Body of pancreas (tissue), 4 donors: ENCODE data around the gene ACER3. TPM values are rescaled to one million over a fixed set of nuclear protein-coding genes. Genes with fewer than 3 reads are reported as not detected.
"Not testable (repeated sequence)": the region's sequence is repeated elsewhere in the genome, so short reads cannot be mapped to it uniquely, and the experiment has no call there.

Experiments
- ATAC-seq: fragments of 150-250 bp; one replicate; pipeline ENCODE4 v1.9.1; 2016
- DNase-seq, 4 donors: peaks; one replicate each; pipeline ENCODE4 v3.0.0-alpha.2; 2019
- H3K27ac ChIP-seq, 4 donors: fragments of 200-600 bp; sonication (generic); 1 replicate in 3 of 4; 2 replicates in 1 of 4; pipeline versions ENCODE4 v1.5.1 to v1.6.1; 2016 to 2019; ENCODE audit warnings: mild to moderate bottlenecking in 1 of 4, mixed read lengths in 1 of 4, moderate library complexity in 1 of 4
- H3K27me3 ChIP-seq, 2 donors: fragments of 200-600 bp; sonication (generic); one replicate each; pipeline ENCODE4 v1.6.0; 2016; ENCODE audit warnings: mild to moderate bottlenecking in 1 of 2
- H3K36me3 ChIP-seq, 2 donors: fragments of 200-600 bp; sonication (generic); replicated peaks in 1 of 2; 2 replicates each; pipeline ENCODE4 v1.5.1; 2016; ENCODE audit warnings: low read depth in 2 of 2; ENCODE audit not compliant: insufficient read depth in 1 of 2
- H3K4me1 ChIP-seq: fragments of 200-600 bp; sonication (generic); one replicate; pipeline ENCODE4 v1.6.0; 2016
- H3K4me3 ChIP-seq, 2 donors: fragments of 200-600 bp; sonication (generic); 1 replicate in 1 of 2; 2 replicates in 1 of 2; pipeline ENCODE4 v1.5.1; 2016 to 2019
- H3K9me3 ChIP-seq, 3 donors: fragments of 200-600 bp; sonication (generic); 1 replicate in 2 of 3; 2 replicates in 1 of 3; pipeline ENCODE4 v1.5.1; 2016
- POLR2A ChIP-seq, 3 donors: fragments of 450-650 bp; IDR thresholded peaks; one replicate each; pipeline ENCODE4 v1.6.1; 2016; ENCODE audit warnings: antibody characterized with exemption in 3 of 3, mild to moderate bottlenecking in 2 of 3
- WGBS, 2 donors: methylation state at CpG; one replicate each; pipeline ENCODE4 v1.1.5; 2017; 5-methylcytosine and 5-hydroxymethylcytosine counted together
- intact Hi-C: fragments of 100-400 bp; cut with DNase I; formaldehyde crosslinking; loops from one replicate; pipeline ENCODE4 v1.15.1; 2023
- total RNA-seq, 2 donors: library from RNA; depleted of rRNA; stranded (reverse); fragments of >200 nt; gene quantifications; one replicate each; pipeline ENCODE4 v1.1.0, GENCODE V29; 2016
- TF ChIP-seq, protein P1 (sequence below), 7 experiments: fragments of 450-650 bp in 4 of 7; fragments of 200-600 bp in 3 of 7; sonication (generic) in 3 of 7; IDR thresholded peaks; one replicate each; pipeline ENCODE4 v1.5.1; 2016 to 2019; ENCODE audit warnings: antibody characterized with exemption in 7 of 7

The ACER3 gene
- total RNA-seq, 2 donors from 2014 or later: 4.6 to 5.2 TPM

DNA sequence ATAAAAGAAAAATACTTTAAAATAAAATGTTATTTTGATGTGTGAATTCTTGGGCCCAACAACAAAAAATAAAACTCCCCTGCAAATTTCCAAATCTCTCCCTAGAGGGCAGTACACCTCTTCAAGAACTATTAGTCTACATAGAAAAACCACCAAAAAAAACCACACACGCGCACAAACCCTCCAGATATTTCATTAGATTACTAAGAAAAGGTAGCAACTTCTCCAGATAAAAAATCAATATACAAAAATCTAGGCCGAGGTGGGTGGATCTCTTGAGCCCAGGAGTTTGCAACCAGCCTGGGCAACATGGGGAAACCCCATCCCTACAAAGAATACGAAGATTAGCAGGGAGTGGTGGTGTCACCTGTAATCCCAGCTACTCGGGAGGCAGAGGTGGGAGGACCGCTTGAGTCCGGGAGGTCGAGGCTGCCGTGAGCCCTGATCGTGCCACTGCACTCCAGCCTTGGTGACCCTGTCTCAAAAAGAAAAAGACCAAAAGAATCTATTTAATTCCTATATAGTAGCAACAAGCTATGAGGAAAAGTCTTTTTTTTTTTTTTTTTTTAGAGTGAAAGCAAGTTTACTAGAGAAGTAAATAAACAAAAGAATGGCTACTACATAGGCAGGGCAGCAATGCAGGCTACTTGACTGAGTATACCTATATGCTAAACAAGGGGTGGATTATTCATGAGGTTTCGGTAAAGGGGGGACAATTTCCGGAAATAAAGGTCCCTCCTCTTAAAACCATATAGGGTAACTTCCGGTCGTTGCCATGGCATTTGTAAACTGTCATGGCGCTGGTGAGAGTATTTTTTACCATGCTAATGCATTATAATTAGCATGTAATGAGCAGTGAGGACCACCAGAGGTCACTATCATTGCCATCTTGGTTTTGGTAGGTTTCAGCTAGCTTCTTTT lies 186.5 kb downstream of the ACER3 start:
- H3K9me3 ChIP-seq: no peaks in the 10 kb centered on the region
- peak; percentile 89 for ATAC-seq
- intact Hi-C loops: loop anchor here (10.0 kb wide), 1 partner anchor 312 kb away; no protein-coding TSS in a partner anchor
- H3K36me3 ChIP-seq: no peaks in the 10 kb centered on the region
- 5 to 10% methylated on average over 15 of the region's 15 CpGs for WGBS, 2 donors
- H3K27ac ChIP-seq: peak overlapping the region in 3 of 4 donors; percentile 55 to 76 (median 62)
- H3K27me3 ChIP-seq: no peaks in the 10 kb centered on the region
- peaks cover 4% of the 10 kb centered on the region for H3K4me1 ChIP-seq
- peak; percentile 80 to 94 (median 88) for DNase-seq
- no peak overlapping the region for H3K4me3 ChIP-seq
- no peak for TF ChIP-seq POLR2A (IDR thresholded peaks at IDR 0.05)
- TF ChIP-seq, protein P1, sequence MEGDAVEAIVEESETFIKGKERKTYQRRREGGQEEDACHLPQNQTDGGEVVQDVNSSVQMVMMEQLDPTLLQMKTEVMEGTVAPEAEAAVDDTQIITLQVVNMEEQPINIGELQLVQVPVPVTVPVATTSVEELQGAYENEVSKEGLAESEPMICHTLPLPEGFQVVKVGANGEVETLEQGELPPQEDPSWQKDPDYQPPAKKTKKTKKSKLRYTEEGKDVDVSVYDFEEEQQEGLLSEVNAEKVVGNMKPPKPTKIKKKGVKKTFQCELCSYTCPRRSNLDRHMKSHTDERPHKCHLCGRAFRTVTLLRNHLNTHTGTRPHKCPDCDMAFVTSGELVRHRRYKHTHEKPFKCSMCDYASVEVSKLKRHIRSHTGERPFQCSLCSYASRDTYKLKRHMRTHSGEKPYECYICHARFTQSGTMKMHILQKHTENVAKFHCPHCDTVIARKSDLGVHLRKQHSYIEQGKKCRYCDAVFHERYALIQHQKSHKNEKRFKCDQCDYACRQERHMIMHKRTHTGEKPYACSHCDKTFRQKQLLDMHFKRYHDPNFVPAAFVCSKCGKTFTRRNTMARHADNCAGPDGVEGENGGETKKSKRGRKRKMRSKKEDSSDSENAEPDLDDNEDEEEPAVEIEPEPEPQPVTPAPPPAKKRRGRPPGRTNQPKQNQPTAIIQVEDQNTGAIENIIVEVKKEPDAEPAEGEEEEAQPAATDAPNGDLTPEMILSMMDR (IDR thresholded peaks at IDR 0.05): peak; percentile 32 to 95 (median 86)

DNA sequence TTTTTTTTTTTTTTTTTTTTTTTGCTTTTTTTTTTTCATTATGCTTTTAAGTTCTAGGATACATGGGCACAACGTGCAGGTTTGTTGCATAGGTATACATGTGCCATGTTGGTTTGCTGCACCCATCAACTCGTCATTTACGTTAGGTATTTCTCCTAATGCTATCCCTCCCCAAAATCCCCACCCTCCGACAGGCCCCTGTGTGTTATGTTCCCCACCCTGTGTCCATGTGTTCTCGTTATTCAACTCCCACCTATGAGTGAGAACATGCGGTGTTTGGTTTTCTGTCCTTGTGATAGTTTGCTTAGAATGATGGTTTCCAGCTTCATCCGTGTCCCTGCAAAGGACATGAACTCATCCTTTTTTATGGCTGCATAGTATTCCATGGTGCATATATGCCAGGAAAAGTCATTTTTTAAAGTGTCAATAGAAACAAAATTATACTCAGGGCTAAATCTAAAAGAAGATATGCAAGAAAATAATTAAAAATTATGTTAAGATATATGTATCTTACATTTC lies 187.3 kb downstream of the ACER3 start:
- H3K4me1 ChIP-seq, H3K27me3 ChIP-seq, H3K27ac ChIP-seq, H3K4me3 ChIP-seq, H3K36me3 ChIP-seq, ATAC-seq, H3K9me3 ChIP-seq, DNase-seq: not testable (repeated sequence)
- WGBS, 2 donors: 71 to 73% methylated on average over 7 of the region's 7 CpGs
- intact Hi-C loops: loop anchor here (10.0 kb wide), 1 partner anchor 313 kb away; no protein-coding TSS in a partner anchor

DNA sequence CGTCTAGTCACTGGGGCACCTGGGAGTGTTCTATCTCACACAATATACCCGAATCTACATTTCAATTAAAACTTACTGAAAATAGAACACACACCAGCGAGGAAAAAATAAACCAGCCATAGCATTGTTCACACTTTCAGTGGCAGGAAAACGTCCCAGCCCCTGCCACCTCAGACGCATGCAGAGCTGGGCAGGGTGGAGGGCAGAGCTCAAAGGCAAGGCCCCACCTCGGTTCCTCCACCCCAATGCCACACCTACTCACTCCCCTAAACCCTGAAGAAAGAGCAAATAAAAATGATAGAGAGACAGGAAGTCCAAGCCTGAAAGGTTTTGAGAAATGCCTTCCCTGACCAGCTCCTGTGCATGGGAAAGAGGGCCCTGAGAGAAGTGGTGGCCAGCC lies 188.3 kb downstream of the ACER3 start:
- Histone ChIP-seq H3K27me3 (no peaks in the 10 kb centered on the region), H3K4me3 (no peak overlapping the region), H3K9me3 (no peaks in the 10 kb centered on the region), H3K27ac (no peak overlapping the region), H3K36me3 (no peaks in the 10 kb centered on the region), H3K4me1 (peaks cover 4% of the 10 kb centered on the region)
- no peak for DNase-seq
- 81 to 82% methylated on average over 6 of the region's 6 CpGs for WGBS, 2 donors
- TF ChIP-seq POLR2A (IDR thresholded peaks at IDR 0.05): no peak
- TF ChIP-seq, protein P1 (IDR thresholded peaks at IDR 0.05): no peak
- no peak for ATAC-seq
- intact Hi-C loops: loop anchor here (10.0 kb wide), 1 partner anchor 314 kb away; no protein-coding TSS in a partner anchor

DNA sequence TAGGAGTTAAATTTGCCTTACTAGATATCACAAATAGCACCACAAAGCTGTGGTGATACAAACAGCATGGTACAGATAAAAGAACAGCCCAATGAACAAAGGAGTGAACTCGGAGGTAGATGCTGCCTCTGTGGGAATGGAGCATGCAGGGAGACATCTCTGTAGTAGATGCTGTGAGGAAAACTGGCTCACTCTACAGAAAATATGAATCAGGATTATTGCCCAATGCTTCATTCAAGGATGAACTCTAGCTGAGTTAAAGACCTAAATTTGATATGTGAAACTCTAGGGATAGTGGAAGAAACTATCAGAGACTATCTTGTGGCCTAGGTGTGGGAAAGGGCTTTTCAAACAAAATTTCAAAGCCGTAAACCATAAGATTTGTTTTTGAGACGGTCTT lies 190.8 kb downstream of the ACER3 start:
- no peak for ATAC-seq
- H3K27ac ChIP-seq: no peak overlapping the region
- H3K4me3 ChIP-seq: no peak overlapping the region
- WGBS, 2 donors: 82 to 90% methylated on average over 3 of the region's 3 CpGs
- peaks cover 4% of the 10 kb centered on the region for H3K4me1 ChIP-seq
- peaks cover 0 to 7% (median 0%) of the 10 kb centered on the region in 3 donors for H3K9me3 ChIP-seq
- H3K27me3 ChIP-seq: no peaks in the 10 kb centered on the region
- DNase-seq: no peak
- intact Hi-C loops: loop anchor here (5.0 kb wide), 1 partner anchor 36 kb away; no protein-coding TSS in a partner anchor
- TF ChIP-seq POLR2A (IDR thresholded peaks at IDR 0.05): no peak
- TF ChIP-seq, protein P1 (IDR thresholded peaks at IDR 0.05): no peak
- H3K36me3 ChIP-seq: no peaks in the 10 kb centered on the region

DNA sequence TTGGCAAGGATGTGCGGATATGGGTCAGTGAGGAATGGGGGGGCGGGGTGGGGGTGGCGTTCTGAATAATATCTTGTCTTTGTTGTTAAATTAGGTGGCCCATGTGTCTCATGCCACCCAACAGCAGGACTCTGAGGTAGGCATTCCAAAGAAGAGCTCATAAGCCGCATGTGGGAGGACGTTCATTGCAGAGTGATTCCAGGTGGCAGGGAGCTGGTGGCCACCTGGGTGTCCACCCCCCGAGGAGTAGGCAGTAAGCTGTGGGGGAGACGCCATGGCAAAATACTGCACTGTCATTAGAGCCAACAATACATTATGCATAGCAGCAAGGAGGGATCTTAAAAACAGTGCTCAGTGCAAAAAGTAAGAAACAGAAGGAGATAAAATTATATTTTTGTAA lies 191.8 kb downstream of the ACER3 start:
- H3K27ac ChIP-seq: no peak overlapping the region
- no peaks in the 10 kb centered on the region for H3K4me1 ChIP-seq
- intact Hi-C loops: loop anchor here (5.0 kb wide), 1 partner anchor 35 kb away; no protein-coding TSS in a partner anchor
- DNase-seq (no peak), ATAC-seq (no peak)
- H3K36me3 ChIP-seq: no peaks in the 10 kb centered on the region
- peaks cover 0 to 12% (median 0%) of the 10 kb centered on the region in 3 donors for H3K9me3 ChIP-seq
- no peak overlapping the region for H3K4me3 ChIP-seq
- no peak for TF ChIP-seq POLR2A (IDR thresholded peaks at IDR 0.05)
- TF ChIP-seq, protein P1 (IDR thresholded peaks at IDR 0.05): no peak
- 77 to 87% methylated on average over 7 of the region's 7 CpGs for WGBS, 2 donors
- H3K27me3 ChIP-seq: no peaks in the 10 kb centered on the region
